A673 (cell line): ENCODE results near the gene FRMD5.

Experiments
- CTCF ChIP-seq: fragments of 300-800, 200-600 bp; sonication (generic); conservative IDR thresholded peaks from 2 replicates; pipeline ENCODE4 v1.5.1; 2017; ENCODE audit warnings: low read depth, mild to moderate bottlenecking, antibody characterized with exemption, low read length, moderate library complexity, mixed read lengths
- EZH2 ChIP-seq: fragments of 200-600 bp; sonication (generic); IDR thresholded peaks from 2 replicates; pipeline ENCODE4 v1.6.1; 2017; ENCODE audit warnings: borderline replicate concordance, low read depth, mild to moderate bottlenecking, mixed read lengths, antibody characterized with exemption, low read length; ENCODE audit not compliant: poor library complexity, severe bottlenecking

- no peak for TF ChIP-seq CTCF
- no peak for TF ChIP-seq EZH2
Observed at GRCh38 chr15:43905755-43906154, 289.3 kb downstream of the FRMD5 start.
